Kidney capillary endothelial cell (primary cell): ENCODE data around the gene ZDHHC24.

ENCODE experiments used
- DNase-seq: peaks from one replicate; pipeline ENCODE4 v3.0.0-alpha.2; 2018; ENCODE audit warnings: low spot score

Gene ZDHHC24

GRCh38 chr11:66566221-66566620, 20.4 kb upstream of the ZDHHC24 start:
- no peak for DNase-seq

DNA sequence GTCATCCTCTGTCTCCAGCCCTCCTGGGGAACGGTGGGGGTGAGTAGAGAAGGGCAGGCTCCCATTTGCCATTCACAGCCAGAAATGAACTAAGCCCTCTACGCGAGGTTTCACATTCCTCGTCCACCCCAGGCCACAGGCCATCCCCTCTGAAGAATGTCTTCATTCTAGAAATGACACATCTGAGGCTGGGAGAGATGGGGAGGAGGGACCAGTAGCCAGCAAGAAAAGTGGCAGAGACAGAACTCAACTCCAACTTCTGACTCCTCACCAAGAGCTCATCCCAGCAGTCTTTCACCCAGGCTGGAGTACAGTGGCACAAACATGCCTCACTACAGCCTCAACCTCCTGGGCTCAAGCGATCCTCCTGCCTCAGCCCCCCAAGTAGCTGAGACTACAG, 19.1 kb upstream of the ZDHHC24 start:
- DNase-seq, result no peak

DNA sequence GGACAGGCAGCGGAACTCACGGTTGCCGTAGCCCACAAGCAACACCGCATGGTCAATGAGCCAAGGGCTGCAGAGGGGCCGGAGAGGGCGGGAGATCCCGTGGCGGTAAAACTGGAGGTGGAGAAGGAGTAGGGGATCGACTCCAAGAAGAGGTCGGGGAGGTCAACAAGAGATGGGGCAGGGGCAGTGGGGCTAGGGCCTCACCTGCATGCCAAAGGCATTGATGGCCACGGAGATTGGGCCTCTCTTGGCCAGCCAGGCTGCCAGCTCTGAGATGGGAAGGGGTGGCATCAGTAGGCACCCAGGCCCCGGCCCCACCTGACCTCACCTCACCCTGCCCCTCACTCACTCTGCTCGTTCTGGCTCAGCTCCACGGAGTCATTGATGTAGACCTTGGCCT, 18.7 kb upstream of the ZDHHC24 start:
- no peak for DNase-seq

- no peak for DNase-seq
Observed at GRCh38 chr11:66563832-66564231, 18.0 kb upstream of the ZDHHC24 start.

GRCh38 chr11:66562907-66563583, 17.2 kb upstream of the ZDHHC24 start:
- DNase-seq, result no peak

DNA sequence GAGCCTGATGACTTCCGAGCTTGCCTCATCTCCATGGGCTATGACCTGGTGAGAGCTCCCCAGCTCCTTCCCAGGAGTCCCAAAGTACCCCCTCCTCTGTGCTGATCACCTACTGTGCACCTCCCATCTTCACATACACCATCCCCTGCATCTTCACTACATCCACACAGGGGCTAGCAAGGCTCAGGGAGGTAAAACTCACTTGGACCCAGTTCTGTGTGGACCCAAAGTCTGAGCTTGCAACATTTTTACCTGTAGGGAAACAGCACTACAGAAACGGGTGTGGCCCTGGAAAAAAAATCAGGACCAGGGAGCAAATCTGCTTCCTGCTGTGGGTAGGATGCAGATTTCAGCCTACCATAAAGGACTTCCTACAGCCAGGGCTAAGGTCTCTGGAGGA, 16.4 kb upstream of the ZDHHC24 start:
- no peak for DNase-seq

- no peak for DNase-seq
Observed at GRCh38 chr11:66561975-66562248, 16.1 kb upstream of the ZDHHC24 start.

GRCh38 chr11:66561178-66561974, 15.5 kb upstream of the ZDHHC24 start:
- no peak for DNase-seq

DNA sequence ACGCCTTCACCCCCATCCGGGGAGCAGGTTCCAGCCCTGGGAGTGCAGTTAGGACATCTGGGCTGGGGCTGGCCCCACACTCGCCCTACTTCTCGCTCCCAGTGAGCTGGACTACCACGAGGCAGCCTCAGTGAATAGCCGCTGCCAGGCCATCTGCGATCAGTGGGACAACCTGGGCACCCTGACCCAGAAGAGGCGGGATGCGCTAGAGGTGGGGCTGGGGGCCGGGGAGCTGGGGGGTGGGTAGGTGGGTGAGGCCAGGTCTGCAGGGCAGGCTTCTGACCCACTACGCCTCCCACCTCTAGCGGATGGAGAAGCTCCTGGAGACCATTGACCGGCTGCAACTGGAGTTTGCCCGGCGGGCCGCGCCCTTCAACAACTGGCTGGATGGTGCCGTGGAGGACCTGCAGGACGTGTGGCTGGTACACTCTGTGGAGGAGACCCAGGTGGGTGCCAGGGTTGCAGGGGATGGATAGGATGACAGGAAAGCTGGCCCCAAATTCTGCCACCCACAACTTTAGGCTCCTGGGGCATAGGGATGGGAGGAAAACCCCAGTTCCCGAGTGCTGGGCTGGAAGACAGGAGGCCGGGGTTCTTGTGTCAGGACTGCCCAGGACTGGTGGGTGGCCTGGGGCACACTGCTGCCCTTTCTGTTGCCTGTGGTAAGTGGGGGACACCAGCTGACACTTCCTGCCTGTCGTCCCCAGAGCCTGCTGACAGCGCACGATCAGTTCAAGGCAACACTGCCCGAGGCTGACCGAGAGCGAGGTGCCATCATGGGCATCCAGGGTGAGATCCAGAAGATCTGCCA, 14.2 kb upstream of the ZDHHC24 start:
- no peak for DNase-seq

GRCh38 chr11:66559142-66559865, 13.5 kb upstream of the ZDHHC24 start:
- no peak for DNase-seq

GRCh38 chr11:66557733-66558326, 12.0 kb upstream of the ZDHHC24 start:
- DNase-seq, result no peak

GRCh38 chr11:66556086-66556485, 10.2 kb upstream of the ZDHHC24 start:
- DNase-seq, result no peak

- DNase-seq, result no peak
Observed at GRCh38 chr11:66555416-66555815, 9.6 kb upstream of the ZDHHC24 start.

- no peak for DNase-seq
Observed at GRCh38 chr11:66554602-66555001, 8.8 kb upstream of the ZDHHC24 start.

GRCh38 chr11:66550887-66551286, 5.0 kb upstream of the ZDHHC24 start:
- no peak for DNase-seq

DNA sequence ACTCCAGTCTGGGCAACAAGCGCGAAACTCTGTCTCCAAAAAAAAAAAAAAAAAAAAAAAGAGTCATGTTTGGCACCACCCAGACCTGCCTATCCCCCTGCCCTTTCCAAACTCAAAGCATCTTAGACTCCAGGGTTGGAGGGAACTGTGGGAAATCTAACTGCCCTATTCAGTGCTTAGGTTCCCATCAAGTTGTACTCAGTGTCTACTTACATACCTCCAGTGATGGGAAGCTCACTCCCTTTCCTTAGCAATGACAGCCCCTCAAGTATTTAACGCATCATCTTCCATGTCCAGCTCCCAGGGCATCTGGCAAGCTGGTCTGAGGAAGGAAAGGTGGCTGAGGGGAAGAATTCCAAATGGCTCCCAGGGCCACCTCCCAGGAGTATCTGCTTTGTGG, 3.8 kb upstream of the ZDHHC24 start:
- no peak for DNase-seq

DNA sequence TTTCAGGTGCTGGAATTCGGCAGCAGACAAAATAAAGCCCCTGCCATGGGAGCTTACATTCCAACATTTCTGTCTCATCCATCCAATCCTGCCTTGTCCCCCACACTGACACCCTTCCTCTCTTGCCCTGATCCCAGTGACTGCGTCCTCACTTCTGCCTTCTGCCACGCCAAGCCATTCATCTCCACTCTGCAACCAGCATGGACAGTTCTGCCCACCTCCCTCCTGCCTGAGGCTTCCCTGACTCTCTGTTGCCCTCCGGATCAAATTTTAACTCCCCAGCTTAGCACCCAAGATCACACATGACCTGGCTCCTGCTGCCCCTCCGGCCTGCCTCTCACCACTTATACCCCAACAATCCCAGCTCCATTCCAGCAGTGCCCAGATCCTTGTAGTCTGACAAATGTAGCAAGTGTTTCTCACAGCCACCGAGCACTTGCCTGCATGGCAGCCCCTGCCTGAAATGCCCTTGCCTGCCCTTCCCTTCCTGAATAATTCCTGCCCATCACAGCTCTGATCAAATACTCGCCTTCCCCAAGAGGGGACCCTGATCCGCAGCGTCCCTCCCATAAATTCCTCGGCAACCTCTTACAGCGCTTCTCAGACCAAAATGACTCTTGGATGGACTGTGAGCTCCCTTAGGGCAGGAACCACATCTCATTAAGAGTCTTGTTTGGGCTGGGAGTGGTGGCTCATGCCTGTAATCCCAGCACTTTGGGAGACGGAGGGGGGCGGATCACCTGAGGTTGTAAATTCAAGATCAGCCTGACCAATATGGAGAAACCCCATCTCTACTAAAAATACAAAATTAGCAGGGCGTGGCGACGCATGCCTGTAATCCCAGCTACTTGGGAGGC, 3.2 kb upstream of the ZDHHC24 start:
- no peak for DNase-seq

GRCh38 chr11:66548041-66548440, 2.2 kb upstream of the ZDHHC24 start:
- DNase-seq, result no peak

- no peak for DNase-seq
Observed at GRCh38 chr11:66547662-66548009, 1.8 kb upstream of the ZDHHC24 start.

- no peak for DNase-seq
Observed at GRCh38 chr11:66546966-66547661, 1.3 kb upstream of the ZDHHC24 start.
